ENCODE results near the gene JPH2. TPM values are rescaled to one million over a fixed set of nuclear protein-coding genes. Genes with fewer than 3 reads are reported as not detected.

JPH2 gene
- total RNA-seq, 1 donor: not detected

- Histone ChIP-seq H3K27me3 (ENCODE audit: insufficient read depth, low read length) (peaks cover 17% of the 10 kb centered on the region), H3K4me3 (ENCODE audit: low read length) (no peak overlapping the region), H3K4me1 (ENCODE audit: insufficient read depth, low read length) (no peaks in the 10 kb centered on the region), H3K9me3 (ENCODE audit: low read depth, low read length) (peaks cover 3% of the 10 kb centered on the region)
These were observed 84.4 kb downstream of the JPH2 start for GRCh38 chr20:44102582-44102981.

GRCh38 chr20:44099832-44100231, 87.2 kb downstream of the JPH2 start:
- Histone ChIP-seq H3K4me1 (ENCODE audit: insufficient read depth, low read length) (no peaks in the 10 kb centered on the region), H3K4me3 (ENCODE audit: low read length) (no peak overlapping the region), H3K9me3 (ENCODE audit: low read depth, low read length) (no peaks in the 10 kb centered on the region), H3K27me3 (ENCODE audit: insufficient read depth, low read length) (peaks cover 15% of the 10 kb centered on the region)

GRCh38 chr20:44098657-44099056, 88.3 kb downstream of the JPH2 start:
- H3K4me3 ChIP-seq (ENCODE audit: low read length): no peak overlapping the region
- H3K27me3 ChIP-seq (ENCODE audit: insufficient read depth, low read length): peaks cover 10% of the 10 kb centered on the region
- H3K9me3 ChIP-seq (ENCODE audit: low read depth, low read length): no peaks in the 10 kb centered on the region
- no peaks in the 10 kb centered on the region for H3K4me1 ChIP-seq (ENCODE audit: insufficient read depth, low read length)

GRCh38 chr20:44098256-44098630, 88.7 kb downstream of the JPH2 start:
- Histone ChIP-seq H3K4me3 (ENCODE audit: low read length) (no peak overlapping the region), H3K4me1 (ENCODE audit: insufficient read depth, low read length) (no peaks in the 10 kb centered on the region), H3K9me3 (ENCODE audit: low read depth, low read length) (no peaks in the 10 kb centered on the region), H3K27me3 (ENCODE audit: insufficient read depth, low read length) (peaks cover 8% of the 10 kb centered on the region)

- Histone ChIP-seq H3K4me3 (ENCODE audit: low read length) (no peak overlapping the region), H3K4me1 (ENCODE audit: insufficient read depth, low read length) (no peaks in the 10 kb centered on the region), H3K27me3 (ENCODE audit: insufficient read depth, low read length) (peaks cover 6% of the 10 kb centered on the region), H3K9me3 (ENCODE audit: low read depth, low read length) (no peaks in the 10 kb centered on the region)
These were observed 89.3 kb downstream of the JPH2 start for GRCh38 chr20:44097521-44098255.

GRCh38 chr20:44095831-44096230, 91.2 kb downstream of the JPH2 start:
- Histone ChIP-seq H3K4me3 (ENCODE audit: low read length) (no peak overlapping the region), H3K27me3 (ENCODE audit: insufficient read depth, low read length) (no peaks in the 10 kb centered on the region), H3K9me3 (ENCODE audit: low read depth, low read length) (no peaks in the 10 kb centered on the region), H3K4me1 (ENCODE audit: insufficient read depth, low read length) (no peaks in the 10 kb centered on the region)

- H3K27me3 ChIP-seq (ENCODE audit: insufficient read depth, low read length): no peaks in the 10 kb centered on the region
These were observed 93.8 kb downstream of the JPH2 start for GRCh38 chr20:44093249-44093582.

GRCh38 chr20:44092551-44093248, 94.3 kb downstream of the JPH2 start:
- H3K9me3 ChIP-seq (ENCODE audit: low read depth, low read length): no peaks in the 10 kb centered on the region
- no peak overlapping the region for H3K4me3 ChIP-seq (ENCODE audit: low read length)
- H3K4me1 ChIP-seq (ENCODE audit: insufficient read depth, low read length): no peaks in the 10 kb centered on the region
- no peaks in the 10 kb centered on the region for H3K27me3 ChIP-seq (ENCODE audit: insufficient read depth, low read length)

More at GRCh38 chr20:44093249-44093582, 93.8 kb downstream of the JPH2 start:
- no peak overlapping the region for H3K4me3 ChIP-seq (ENCODE audit: low read length)
- no peaks in the 10 kb centered on the region for H3K4me1 ChIP-seq (ENCODE audit: insufficient read depth, low read length)
- no peaks in the 10 kb centered on the region for H3K9me3 ChIP-seq (ENCODE audit: low read depth, low read length)

- no peak overlapping the region for H3K4me3 ChIP-seq (ENCODE audit: low read length)
- H3K27me3 ChIP-seq (ENCODE audit: insufficient read depth, low read length): no peaks in the 10 kb centered on the region
- no peaks in the 10 kb centered on the region for H3K4me1 ChIP-seq (ENCODE audit: insufficient read depth, low read length)
- H3K9me3 ChIP-seq (ENCODE audit: low read depth, low read length): no peaks in the 10 kb centered on the region
These were observed 96.0 kb downstream of the JPH2 start for GRCh38 chr20:44091026-44091425.

GRCh38 chr20:44089987-44090674, 96.9 kb downstream of the JPH2 start:
- H3K9me3 ChIP-seq (ENCODE audit: low read depth, low read length): no peaks in the 10 kb centered on the region

GRCh38 chr20:44087857-44088120, 99.2 kb downstream of the JPH2 start:
- Histone ChIP-seq H3K27me3 (ENCODE audit: insufficient read depth, low read length) (no peaks in the 10 kb centered on the region), H3K4me1 (ENCODE audit: insufficient read depth, low read length) (no peaks in the 10 kb centered on the region), H3K9me3 (ENCODE audit: low read depth, low read length) (no peaks in the 10 kb centered on the region), H3K4me3 (ENCODE audit: low read length) (no peak overlapping the region)

More at GRCh38 chr20:44089987-44090674, 96.9 kb downstream of the JPH2 start:
- H3K27me3 ChIP-seq (ENCODE audit: insufficient read depth, low read length): no peaks in the 10 kb centered on the region
- H3K4me1 ChIP-seq (ENCODE audit: insufficient read depth, low read length): no peaks in the 10 kb centered on the region
- no peak overlapping the region for H3K4me3 ChIP-seq (ENCODE audit: low read length)

GRCh38 chr20:44087051-44087856, 99.7 kb downstream of the JPH2 start:
- H3K4me1 ChIP-seq (ENCODE audit: insufficient read depth, low read length): no peaks in the 10 kb centered on the region
- no peaks in the 10 kb centered on the region for H3K9me3 ChIP-seq (ENCODE audit: low read depth, low read length)
- no peak overlapping the region for H3K4me3 ChIP-seq (ENCODE audit: low read length)
- H3K27me3 ChIP-seq (ENCODE audit: insufficient read depth, low read length): no peaks in the 10 kb centered on the region

GRCh38 chr20:44085616-44086434, 101.2 kb downstream of the JPH2 start:
- H3K27me3 ChIP-seq (ENCODE audit: insufficient read depth, low read length): no peaks in the 10 kb centered on the region
- no peak overlapping the region for H3K4me3 ChIP-seq (ENCODE audit: low read length)
- H3K4me1 ChIP-seq (ENCODE audit: insufficient read depth, low read length): no peaks in the 10 kb centered on the region
- H3K9me3 ChIP-seq (ENCODE audit: low read depth, low read length): no peaks in the 10 kb centered on the region

- Histone ChIP-seq H3K9me3 (ENCODE audit: low read depth, low read length) (no peaks in the 10 kb centered on the region), H3K4me3 (ENCODE audit: low read length) (no peak overlapping the region), H3K27me3 (ENCODE audit: insufficient read depth, low read length) (no peaks in the 10 kb centered on the region), H3K4me1 (ENCODE audit: insufficient read depth, low read length) (peaks cover 8% of the 10 kb centered on the region)
These were observed 102.1 kb downstream of the JPH2 start for GRCh38 chr20:44084891-44085290.
